NCI-H2107 treated with DMSO at 0.1 percent for 48 hours (cell line): ENCODE data around the gene HMX1.

Experiments
- DNase-seq: peaks from one replicate; lab custom pipeline; 2025; ENCODE audit not compliant: unreplicated experiment; lab: John Stamatoyannopoulos, UW

The HMX1 gene

DNA sequence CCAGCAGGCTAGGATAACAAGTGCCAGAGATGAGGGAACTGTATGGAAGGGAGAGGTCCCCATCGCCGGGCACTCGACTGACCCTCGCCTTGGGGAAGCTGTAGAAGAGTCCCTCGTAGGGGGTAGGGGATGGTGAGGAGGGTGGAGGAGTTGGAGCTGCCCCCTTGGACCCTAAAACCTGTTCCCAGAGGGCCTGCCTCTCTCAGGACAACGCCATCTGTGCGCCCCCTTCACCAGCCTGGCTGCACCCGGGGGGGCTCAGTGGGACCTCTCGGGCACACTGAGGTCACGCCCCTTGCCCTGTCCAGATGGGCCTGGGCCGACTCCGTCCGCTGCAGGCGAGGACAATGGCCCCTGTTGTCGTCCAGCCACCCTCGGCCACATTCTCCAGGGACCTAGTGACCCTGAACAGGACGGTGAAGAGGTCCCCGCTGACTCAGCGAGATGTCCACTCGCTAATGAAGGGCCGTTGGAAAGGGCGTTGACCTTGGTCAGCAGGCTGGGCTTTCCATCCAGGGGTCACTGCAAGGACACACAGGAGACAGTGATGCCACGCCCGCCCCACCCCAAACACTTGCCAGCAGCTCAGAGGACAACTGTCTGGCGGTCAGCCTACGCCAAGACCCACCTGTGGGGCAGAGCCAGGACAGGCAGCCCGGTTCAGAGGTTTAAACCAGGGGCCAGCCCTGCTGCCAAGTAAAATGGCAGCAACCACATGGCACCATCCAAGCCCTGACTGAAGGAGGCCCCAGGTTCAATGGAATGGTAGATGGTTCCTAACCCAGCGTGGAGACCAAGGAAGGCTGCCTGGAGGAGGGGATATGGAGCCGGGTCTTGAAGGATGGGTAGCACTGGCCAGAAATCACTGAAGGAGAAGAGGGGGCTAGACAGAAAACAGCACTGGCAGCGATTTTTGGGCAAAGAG lies 51.2 kb downstream of the HMX1 start:
- DNase-seq = no peak

DNA sequence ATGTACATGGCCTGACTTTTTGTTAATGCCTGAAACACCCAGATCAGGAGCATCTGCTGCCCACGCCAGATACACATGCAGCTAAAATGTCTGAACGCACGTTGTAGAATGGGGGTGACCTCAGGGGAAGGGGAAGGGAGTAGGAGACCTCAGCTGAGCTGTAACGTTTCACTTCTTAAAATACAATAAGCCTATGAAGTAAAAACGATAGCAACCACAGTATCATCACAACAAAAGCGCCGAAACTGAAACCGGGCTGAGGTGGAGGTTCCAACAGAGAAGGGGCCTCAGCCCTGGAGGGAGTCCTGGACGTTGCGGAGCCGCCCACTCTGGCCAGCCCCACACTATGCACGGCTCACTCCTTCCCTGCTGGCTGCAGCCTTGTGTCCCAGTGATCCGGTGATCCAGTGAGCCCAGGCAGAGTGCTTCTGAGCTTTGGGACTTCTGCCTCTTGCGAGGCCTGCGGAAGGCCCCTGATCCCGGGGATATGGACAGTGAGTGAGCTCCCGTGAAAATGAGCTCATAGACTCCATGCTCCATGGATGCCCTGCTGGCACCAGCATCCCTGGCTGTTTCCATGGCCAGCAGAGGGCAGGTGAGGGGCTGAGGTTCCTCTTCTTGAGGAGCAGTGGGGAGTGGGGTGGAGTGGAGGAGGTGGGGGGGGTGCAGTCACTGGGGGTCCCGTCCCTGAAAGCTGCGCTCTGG lies 52.0 kb downstream of the HMX1 start:
- DNase-seq = no peak

DNA sequence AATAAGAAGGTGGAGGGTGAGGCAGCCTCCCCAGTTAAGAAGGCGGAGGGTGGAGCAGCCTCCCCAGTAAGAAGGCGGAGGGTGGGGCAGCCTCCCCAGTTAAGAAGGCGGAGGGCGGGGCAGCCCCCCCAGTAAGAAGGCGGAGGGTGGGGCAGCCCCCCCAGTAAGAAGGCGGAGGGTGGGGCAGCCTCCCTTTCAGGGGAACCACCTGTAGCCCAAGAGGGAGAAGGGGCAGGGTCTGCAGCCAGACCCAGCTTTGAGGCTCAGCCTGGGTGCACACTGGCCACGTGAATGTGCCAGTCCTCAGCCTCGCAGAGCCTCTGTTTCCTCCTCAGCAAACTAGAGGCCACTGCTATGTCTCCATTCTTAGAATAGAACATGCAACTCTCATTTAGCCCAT lies 52.6 kb downstream of the HMX1 start:
- no peak for DNase-seq

DNA sequence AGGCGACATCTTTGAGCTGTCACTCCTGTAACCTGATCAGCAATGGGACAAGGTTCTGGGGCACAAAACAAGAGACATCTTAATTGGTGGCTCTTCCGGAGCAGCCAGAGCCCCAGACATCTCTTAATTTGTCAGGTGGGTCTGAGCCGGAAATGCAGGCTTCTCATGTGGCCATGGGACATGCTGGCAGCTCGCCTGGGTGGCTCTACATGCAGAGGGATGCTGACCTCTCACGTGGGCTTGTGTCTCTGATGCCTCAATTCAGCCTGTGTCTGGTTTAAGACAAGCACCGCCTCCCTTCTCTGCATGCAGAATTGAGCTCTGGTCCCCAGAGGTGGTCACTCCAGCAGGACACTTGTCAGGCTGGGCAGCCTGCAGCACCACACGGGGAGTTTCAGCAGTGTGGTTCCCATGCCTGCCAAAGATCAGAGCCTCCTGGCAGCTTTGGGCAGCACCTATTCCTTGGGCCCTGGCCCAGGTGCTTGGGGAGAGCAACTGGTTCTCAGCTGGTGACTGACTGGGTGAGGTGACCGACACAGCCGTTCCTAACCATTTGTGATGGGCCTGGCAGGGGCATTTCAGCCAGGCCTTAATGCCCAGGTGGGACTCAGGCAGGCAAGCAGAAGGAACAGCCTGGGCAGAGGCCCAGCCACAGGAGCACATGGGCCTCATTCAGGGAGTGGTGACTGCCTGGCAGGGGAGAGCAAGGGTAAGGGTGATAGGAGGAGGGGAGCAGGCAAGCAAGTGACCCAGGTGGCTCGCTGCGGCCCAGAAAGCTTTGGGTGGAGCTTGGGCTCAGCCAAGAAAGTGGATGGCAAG lies 53.4 kb downstream of the HMX1 start:
- no peak for DNase-seq

GRCh38 chr4:8817813-8818062 lies 53.9 kb downstream of the HMX1 start:
- no peak for DNase-seq

DNA sequence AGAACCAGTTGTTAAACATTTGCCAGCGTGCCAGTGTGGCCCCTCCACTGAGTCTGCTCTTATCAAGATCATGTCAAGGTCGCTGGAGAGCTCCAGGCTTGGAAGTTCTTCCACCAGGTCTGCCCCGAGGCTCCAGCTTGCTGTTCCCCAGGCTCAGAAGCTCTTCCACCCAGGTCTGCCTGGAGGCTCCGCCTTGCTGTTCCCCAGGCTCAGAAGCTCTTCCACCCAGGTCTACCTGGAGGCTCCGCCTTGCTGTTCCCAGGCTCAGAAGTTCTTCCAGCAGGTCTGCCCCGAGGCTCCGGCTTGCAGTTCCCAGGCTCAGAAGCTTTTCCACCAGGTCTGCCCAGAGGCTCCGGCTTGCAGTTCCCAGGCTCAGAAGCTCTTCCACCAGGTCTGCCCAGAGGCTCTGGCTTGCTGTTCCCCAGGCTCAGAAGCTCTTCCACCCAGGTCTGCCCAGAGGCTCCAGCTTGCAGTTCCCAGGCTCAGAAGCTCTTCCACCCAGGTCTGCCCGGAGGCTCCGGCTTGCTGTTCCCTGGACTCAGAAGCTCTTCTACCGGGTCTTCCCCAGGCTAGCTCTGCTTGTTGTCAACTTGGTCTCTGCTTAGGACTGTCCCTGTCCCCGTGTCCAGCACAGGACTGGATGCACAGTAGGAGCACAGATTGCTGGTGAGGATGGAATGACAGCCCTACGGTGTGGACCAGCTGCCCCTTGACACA lies 54.4 kb downstream of the HMX1 start:
- no peak for DNase-seq
